ENCODE data around the gene EFCAB7. TPM values are rescaled to one million over a fixed set of nuclear protein-coding genes. Genes with fewer than 3 reads are reported as not detected.

EFCAB7 gene
- total and polyA plus RNA-seq, 2 of the 8 experiments (the other 6 are each of a cell fraction or from before 2014, with no cell fraction given), result 1.1 to 3.1 TPM

- Histone ChIP-seq H3K9me3 (ENCODE audit: insufficient read depth in 2 of 2, low read depth in 1 of 2, low read length in 1 of 2) (no peaks in the 10 kb centered on the region; a peak in 1 of 4 replicates), H2BK20ac (ENCODE audit: low read length) (no peak overlapping the region), H3K23me2 (ENCODE audit: low read depth, low read length) (no peaks in the 10 kb centered on the region), H2BK15ac (ENCODE audit: low read length) (no peak overlapping the region), H3K4me3 (ENCODE audit: extremely low read depth in 1 of 4, insufficient read depth in 2 of 4, low read depth in 3 of 4, low read length in 4 of 4) (no peak overlapping the region), H3K4ac (replicated peaks; ENCODE audit: insufficient read length, low read depth, low read length) (no peak overlapping the region), H2BK5ac (ENCODE audit: low read depth, low read length) (no peak overlapping the region), H3K27ac (ENCODE audit: low read depth, low read length) (no peak overlapping the region), H2AK5ac (ENCODE audit: low read depth, low read length) (no peak overlapping the region), H2BK12ac (ENCODE audit: low read depth, low read length) (no peak overlapping the region), H3K79me1 (ENCODE audit: low read depth, low read length) (no peaks in the 10 kb centered on the region), H3K14ac (ENCODE audit: insufficient read length) (no peak overlapping the region), H4K8ac (ENCODE audit: extremely low read depth, insufficient read depth, low read length) (no peak overlapping the region), H3K9ac (replicated peaks in 1 of 4; ENCODE audit: extremely low read depth in 1 of 4, low read depth in 3 of 4, low read length in 3 of 4) (no peak overlapping the region), H4K5ac (ENCODE audit: insufficient read length, low read depth, low read length) (no peak overlapping the region), H3K4me1 (replicated peaks in 1 of 4; ENCODE audit: control insufficient read depth in 3 of 4, insufficient read depth in 4 of 4, low read length in 3 of 4) (no peaks in the 10 kb centered on the region), H3K36me3 (ENCODE audit: control insufficient read depth in 2 of 4, insufficient read depth in 4 of 4, low read length in 3 of 4) (peaks cover 0 to 3% (median 0%) of the 10 kb centered on the region in 4 experiments; a peak in 1 of 8 replicates), H3K23ac (ENCODE audit: insufficient read length) (no peak overlapping the region), H4K91ac (replicated peaks; ENCODE audit: insufficient read length, low read length) (no peak overlapping the region), H2AFZ (ENCODE audit: low read length) (no peak overlapping the region), H3K18ac (ENCODE audit: extremely low read depth, low read length) (no peak overlapping the region), H2BK120ac (replicated peaks; ENCODE audit: low read depth, low read length) (no peak overlapping the region), H3K56ac (replicated peaks; ENCODE audit: insufficient read length, low read depth, low read length) (no peak overlapping the region), H3K79me2 (ENCODE audit: control insufficient read depth in 1 of 2, insufficient read depth in 2 of 2, low read length in 2 of 2) (peaks cover 0 to 4% of the 10 kb centered on the region in 2 experiments; a peak in 2 of 4 replicates), H3K4me2 (ENCODE audit: insufficient read depth in 1 of 2, low read depth in 2 of 2, low read length in 2 of 2) (no peak overlapping the region), H4K20me1 (replicated peaks in 1 of 2; ENCODE audit: control insufficient read depth in 1 of 2, insufficient read depth in 2 of 2, low read length in 2 of 2) (no peaks in the 10 kb centered on the region), H3K27me3 (replicated peaks in 1 of 4; ENCODE audit: control insufficient read depth in 3 of 4, extremely low read depth in 1 of 4, insufficient read depth in 3 of 4, low read length in 3 of 4) (no peaks in the 10 kb centered on the region)
- FAIRE-seq, result no peak
- DNase-seq (ENCODE audit: low read depth in 1 of 2, low spot score in 2 of 2), result no peak
- CTCF ChIA-PET (ENCODE audit: partially characterized antibody), result no interaction called here
- POLR2A ChIA-PET (ENCODE audit: partially characterized antibody), result no interaction called here
- TF ChIP-seq KDM1A (IDR thresholded peaks at IDR 0.05; ENCODE audit: borderline replicate concordance, low read length) (no peak), CREB1 (IDR thresholded peaks at IDR 0.05) (no peak), EZH2 (IDR thresholded peaks at IDR 0.05; ENCODE audit: low read depth, low read length, severe bottlenecking) (no peak), JUN (IDR thresholded peaks at IDR 0.05; ENCODE audit: low read depth, low read length) (no peak), TBP (IDR thresholded peaks at IDR 0.05; ENCODE audit: low read depth, low read length) (no peak), SRF (IDR thresholded peaks at IDR 0.05; ENCODE audit: low read depth, low read length) (no peak), ZNF274 (IDR thresholded peaks at IDR 0.05; ENCODE audit: borderline replicate concordance, extremely low read depth, low read length) (no peak), EP300 (IDR thresholded peaks at IDR 0.05; ENCODE audit: borderline replicate concordance in 1 of 2, low read depth in 2 of 2, low read length in 2 of 2) (no peak), CEBPB (IDR thresholded peaks at IDR 0.05; ENCODE audit: low read depth, low read length) (no peak)
These were observed 10.7 kb upstream of the EFCAB7 start for GRCh38 chr1:63512584-63512983.

Data from H1 (cell line).